AG09319 (cell line): Measurements from ENCODE around the gene THOC2.

Experiments used
- DNase-seq: peaks from one replicate; pipeline ENCODE4 v3.0.0-alpha.2; 2010; ENCODE audit warnings: low read depth; ENCODE audit errors: extremely low read depth
- TF ChIP-seq, protein P1 (sequence below): IDR thresholded peaks from 2 replicates; pipeline ENCODE4 v1.5.1; 2011; ENCODE audit warnings: low read depth, mild to moderate bottlenecking, inconsistent platforms, low read length, moderate library complexity

Gene THOC2

DNA sequence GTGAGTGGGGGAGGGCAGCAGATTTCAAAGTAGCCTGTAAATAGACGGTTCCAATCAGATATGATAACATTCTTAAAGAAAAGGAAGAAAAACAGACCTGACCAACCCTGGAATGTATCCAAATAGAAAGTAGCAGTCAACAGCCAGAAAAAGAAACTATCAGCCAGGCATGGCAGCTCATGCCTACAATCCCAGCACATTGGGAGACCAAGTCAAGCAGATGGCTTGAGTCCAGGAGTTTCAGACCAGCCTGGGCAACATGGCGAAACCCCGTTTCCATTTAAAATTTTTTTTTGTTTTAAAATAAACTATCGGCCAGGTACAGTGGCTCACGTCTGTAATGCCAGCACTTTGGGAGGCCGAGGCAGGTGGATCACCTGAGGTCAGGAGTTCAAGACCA is 125.0 kb downstream of the THOC2 start:
- TF ChIP-seq, protein P1, sequence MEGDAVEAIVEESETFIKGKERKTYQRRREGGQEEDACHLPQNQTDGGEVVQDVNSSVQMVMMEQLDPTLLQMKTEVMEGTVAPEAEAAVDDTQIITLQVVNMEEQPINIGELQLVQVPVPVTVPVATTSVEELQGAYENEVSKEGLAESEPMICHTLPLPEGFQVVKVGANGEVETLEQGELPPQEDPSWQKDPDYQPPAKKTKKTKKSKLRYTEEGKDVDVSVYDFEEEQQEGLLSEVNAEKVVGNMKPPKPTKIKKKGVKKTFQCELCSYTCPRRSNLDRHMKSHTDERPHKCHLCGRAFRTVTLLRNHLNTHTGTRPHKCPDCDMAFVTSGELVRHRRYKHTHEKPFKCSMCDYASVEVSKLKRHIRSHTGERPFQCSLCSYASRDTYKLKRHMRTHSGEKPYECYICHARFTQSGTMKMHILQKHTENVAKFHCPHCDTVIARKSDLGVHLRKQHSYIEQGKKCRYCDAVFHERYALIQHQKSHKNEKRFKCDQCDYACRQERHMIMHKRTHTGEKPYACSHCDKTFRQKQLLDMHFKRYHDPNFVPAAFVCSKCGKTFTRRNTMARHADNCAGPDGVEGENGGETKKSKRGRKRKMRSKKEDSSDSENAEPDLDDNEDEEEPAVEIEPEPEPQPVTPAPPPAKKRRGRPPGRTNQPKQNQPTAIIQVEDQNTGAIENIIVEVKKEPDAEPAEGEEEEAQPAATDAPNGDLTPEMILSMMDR, result no peak
- no peak for DNase-seq

DNA sequence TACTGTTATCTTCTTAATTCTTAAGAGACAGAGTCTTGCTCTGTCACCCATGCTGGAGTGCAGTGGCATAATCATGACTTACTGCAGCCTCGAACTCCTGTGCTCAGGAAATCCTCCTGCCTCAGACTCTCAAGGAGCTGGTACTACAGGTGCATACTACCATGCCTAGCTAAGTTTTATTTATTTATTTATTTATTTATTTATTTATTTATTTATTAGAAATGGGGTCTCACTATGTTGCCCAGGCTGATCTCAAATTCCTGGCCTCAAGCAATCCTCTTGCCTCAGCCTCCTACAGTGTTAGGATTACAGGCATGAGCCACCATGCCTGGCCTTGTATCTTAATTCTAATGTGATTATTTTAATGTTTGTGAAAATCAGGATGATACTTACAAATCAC is 125.6 kb downstream of the THOC2 start:
- DNase-seq, result no peak
- TF ChIP-seq, protein P1, result no peak

DNA sequence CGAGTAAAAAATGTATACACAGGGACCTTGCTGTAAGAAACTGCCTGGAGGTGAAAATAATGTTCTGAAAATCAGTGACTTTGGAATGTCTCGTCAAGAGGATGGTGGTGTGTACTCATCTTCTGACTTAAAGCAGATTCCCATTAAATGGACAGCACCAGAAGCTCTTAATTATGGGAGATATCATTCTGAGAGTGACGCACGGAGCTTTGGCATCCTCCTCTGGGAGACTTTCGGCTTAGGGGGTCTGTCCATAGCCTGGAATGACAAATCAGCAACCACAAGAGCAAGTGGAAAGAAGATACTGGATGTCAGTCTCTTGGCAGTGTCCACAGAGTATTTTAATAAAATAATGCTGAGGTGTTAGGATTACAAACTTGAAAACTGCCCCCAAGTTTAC is 129.4 kb downstream of the THOC2 start:
- TF ChIP-seq, protein P1, result no peak
- no peak for DNase-seq

DNA sequence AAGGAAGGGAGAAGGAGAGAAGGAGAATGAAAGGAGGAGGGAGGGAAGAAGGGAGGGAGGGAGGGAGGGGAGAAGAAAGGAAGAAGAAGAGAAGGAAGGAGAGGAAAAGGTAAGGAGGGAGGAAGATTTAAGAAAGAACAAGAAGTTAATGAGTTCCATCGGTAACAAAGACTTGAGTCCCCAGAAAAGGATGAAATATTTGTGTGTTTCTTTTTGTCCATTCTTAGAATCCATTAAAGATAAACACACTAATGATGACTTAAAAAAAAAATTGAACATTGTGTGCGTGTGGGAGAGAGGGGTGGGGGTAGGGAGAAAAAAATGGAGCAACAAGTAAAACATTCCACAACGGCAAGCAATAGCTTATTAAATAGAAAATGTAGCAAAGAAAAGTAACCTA is 131.4 kb downstream of the THOC2 start:
- TF ChIP-seq, protein P1, result no peak

DNA sequence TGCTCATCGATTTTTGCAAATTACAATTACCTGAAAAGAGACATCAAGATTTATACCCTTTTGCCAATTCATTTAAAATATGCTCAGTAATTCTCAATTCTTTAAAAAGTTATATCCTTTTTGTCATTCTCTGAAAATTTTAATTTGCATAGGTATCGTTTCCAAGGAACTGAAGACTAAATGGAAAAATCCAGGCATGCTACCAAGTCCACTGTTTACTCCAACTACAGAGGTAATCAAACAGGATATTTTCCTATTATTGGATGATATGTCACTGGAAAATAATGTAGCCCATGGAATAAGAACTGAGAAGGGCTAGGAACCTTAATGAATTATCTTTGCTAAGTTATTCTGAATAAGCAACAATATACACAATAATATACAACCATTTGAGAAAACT is 132.7 kb downstream of the THOC2 start:
- DNase-seq, result no peak
- TF ChIP-seq, protein P1, result no peak

More for the DNA sequence above, 131.4 kb downstream of the THOC2 start:
- DNase-seq, result no peak

DNA sequence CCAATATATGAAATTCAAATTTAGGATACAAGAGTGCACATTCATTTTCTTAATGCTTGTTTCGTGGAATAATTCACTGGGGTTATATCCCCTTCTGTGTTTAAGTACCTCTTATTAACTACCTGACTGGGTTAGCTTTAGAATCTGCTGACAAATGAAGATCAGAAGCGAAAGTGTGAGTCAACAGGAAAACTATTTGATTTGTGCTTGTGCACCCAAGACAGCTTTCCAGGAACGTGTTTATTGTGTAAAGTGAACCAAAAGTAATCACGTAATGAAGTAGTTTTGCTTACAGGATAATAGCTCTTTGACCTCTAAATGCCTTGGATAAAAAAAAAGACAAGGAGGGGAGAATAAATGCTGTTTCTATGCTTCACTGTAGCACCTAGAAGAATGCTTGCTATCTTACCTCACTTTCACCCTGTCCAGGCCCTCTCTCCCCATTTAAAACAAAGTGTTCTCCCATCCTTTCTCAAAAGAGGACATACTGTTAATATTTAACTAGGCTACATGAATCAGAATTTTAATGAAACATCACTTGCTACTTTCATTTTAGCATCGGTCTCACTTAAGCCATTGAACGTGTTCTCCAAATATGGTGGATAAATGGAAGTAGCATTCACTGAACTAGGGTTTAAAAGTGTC is 141.9 kb downstream of the THOC2 start:
- TF ChIP-seq, protein P1, result no peak
- DNase-seq, result no peak

DNA sequence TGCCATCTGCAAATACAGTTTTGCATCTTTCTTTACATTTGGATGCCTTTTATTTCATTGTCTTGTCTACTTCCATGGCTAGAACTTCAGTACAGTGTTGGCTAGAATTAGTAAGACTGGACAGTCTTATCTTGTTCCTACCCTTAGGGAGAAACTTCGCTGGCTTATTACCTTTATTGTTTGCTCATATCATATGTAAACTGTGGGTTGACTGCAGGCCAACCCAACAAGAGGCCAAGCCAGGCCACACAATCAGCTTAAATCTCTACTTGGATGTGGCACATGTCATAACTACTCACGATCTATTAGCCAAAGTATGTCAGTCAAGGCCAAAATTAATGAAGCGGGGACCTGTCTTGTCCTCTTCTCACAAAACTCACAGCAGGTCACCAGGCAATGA is 144.1 kb downstream of the THOC2 start:
- DNase-seq, result no peak
- TF ChIP-seq, protein P1, result no peak
